Diencephalon (tissue), 1 donor: ENCODE data around the gene RFC5. TPM values are rescaled to one million over a fixed set of nuclear protein-coding genes. Genes with fewer than 3 reads are reported as not detected.

ENCODE experiments used
- small RNA-seq: library from RNA; depleted of rRNA; stranded (forward); fragments of <200 nt; gene quantifications from one replicate; pipeline ENCODE3, GENCODE V24; 2014
- total RNA-seq: library from RNA; depleted of rRNA; stranded (reverse); fragments of >200 nt; gene quantifications from one replicate; pipeline ENCODE4 v1.2.3, GENCODE V29; 2014

Gene RFC5, protein sequence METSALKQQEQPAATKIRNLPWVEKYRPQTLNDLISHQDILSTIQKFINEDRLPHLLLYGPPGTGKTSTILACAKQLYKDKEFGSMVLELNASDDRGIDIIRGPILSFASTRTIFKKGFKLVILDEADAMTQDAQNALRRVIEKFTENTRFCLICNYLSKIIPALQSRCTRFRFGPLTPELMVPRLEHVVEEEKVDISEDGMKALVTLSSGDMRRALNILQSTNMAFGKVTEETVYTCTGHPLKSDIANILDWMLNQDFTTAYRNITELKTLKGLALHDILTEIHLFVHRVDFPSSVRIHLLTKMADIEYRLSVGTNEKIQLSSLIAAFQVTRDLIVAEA
- 17.1 TPM for total RNA-seq

DNA sequence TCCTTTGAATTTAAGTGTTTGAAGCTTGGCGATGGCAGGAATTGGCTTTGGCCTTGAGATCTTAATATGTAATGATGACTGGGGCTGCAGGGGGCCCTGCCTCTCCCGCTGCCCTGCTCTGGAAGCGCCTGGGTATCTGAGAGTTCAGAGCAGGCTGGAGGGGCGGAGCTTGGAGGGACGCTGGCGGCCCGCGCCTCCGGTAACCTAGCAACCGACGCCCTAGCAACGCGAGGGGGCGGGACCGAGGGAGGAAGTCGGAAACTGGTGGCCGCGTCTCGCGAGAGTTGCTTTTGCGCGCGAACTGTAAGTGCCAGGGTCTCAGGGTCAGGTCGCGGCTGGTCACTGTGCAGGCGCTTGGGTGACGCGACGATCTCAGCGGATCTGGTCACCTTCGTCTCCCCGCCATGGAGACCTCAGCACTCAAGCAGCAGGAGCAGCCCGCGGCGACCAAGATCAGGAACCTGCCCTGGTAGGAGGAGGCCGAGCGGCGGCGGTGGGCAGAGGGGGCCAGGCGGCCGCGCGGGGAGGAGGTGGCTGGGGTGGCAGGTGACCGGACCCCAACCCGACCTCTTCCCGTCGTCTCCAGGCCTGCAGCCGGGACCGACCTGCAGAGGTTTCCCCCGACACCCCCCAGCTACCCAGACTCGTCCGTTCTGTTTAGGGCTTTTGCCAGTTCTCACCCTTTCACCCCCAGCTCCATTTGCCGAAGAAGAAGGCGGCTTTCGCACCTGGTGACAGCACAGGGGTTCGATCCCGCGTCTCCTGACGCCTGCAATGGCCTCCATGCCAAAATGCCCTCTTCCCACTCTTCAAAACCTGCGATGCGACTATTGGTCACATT lies at the start of gene RFC5:
RFC5 (plus strand) TSS at position 280 of the 841 bp plus-strand sequence; CDS start at position 405, 125 bp downstream.

DNA sequence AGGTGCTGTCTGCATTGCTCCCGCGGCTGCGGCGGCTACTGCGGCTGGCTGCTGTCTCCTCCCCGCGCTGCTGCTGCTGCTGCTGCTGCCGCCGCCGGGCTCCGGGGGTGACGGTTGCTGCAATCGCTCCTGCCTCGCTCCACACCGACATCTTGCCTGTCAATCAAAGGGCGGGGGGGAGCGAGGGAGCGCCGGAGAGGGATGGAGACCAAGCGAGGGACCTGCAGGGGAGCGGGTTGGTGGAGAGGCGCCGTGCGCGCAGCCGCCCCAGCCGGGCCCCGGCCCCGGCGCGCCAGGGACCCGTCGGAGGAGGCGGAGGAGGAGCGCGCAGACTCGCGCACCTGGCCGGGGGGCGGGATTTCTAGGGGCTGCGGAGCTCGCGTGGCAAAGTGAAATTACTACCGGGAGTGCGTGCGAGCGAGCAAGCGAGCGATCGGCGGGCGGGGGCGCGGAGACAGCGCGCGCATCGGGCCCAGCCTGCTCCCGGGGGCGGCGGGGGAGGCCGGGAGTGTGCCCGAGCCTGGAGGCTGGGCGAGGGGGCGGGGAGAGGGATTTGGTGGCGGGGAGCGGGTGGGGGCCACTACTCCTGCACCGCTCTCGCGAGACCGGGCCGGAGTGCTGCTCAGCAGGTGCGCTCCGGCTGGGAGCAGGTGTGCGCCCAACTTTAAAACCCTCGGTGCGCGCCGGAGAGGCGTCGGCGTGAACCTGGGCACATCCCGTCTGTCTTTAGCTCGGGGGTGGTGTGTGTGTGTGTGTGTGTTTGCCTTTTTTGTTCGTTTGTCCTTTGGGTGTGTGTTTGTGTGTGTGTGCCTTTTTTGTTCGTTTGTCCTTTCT lies 47.5 kb upstream of the RFC5 start, which contains the start of gene KSR2:
KSR2 (minus strand) TSS at position 165 of the 834 bp plus-strand sequence. CDS start 735 bp downstream, outside the sequence.

DNA sequence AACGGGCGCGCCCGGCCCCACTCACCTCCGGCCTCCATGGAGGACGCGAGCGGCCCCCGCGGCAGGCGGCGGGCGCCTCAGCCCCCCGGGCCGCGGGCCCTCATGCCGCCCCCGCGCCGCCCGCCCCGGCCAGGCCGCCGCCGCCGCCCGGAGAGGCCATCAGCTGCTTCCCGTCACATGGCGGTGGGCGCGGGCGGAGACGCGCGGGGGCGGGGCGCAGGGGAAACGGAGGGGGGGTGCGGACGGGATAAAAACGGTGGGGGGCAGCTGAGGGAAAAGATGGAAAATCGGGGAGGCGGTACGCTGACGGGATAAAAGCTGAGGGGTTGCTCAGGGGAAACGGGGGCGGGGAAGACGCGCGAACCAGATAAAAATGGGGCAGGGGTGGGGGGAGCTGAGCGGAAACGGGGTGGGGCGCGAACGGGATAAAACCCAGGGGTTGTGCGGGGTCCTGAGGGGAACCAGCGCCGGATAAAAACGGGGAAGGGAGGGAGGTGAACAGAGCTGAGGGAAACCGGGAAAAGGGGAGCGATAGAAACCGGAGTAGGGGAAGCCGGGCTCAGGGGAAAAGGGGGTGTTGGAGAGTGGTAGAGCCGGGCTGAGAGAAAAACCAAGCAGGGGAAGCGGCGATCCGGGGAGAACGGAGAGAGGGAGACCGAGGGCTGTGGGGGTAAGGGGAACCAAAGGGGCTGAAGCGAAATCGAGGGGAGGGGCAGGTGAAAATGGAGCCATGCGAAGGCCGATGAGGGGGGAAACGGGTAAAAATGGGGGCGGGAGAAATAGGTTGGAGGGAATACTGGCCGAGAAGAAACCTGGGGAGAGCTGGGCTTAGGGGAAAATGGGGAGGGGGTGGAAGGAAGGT lies 44.7 kb downstream of the RFC5 start, which contains the start of gene WSB2:
WSB2 (minus strand) TSS at position 169 of the 862 bp plus-strand sequence; CDS start at position 38, 131 bp downstream.

Small RNA genes within 50 kb of the gene (small RNA-seq; reads per million reads assigned to genes)
- gene AC131159.1, result not detected

Other genes with a start within 250 kb of the RFC5 start
- 7.2 TPM for gene KSR2, start 47.7 kb upstream of the RFC5 start, total RNA-seq
- 322 TPM for gene WSB2, start 44.5 kb downstream of the RFC5 start, total RNA-seq
- gene VSIG10, start 87.3 kb downstream of the RFC5 start, total RNA-seq, result 18.5 TPM
- gene PEBP1, start 119.4 kb downstream of the RFC5 start, total RNA-seq, result 324 TPM